HL-60 (cell line): Measurements from ENCODE around the gene LGR6.
"Not testable (repeated sequence)": the region's sequence is repeated elsewhere in the genome, so short reads cannot be mapped to it uniquely, and the experiment has no call there.

Experiments
- GABPA ChIP-seq: IDR thresholded peaks from 2 replicates; pipeline ENCODE4 v1.6.1; 2012; ENCODE audit warnings: low read depth
- POLR2AphosphoS5 ChIP-seq: IDR thresholded peaks from 2 replicates; pipeline ENCODE4 v1.6.1; 2012; ENCODE audit warnings: low read depth
- REST ChIP-seq: IDR thresholded peaks from 2 replicates; pipeline ENCODE4 v1.6.1; 2012; ENCODE audit warnings: low read depth; ENCODE audit not compliant: insufficient replicate concordance
- SPI1 ChIP-seq: IDR thresholded peaks from 2 replicates; pipeline ENCODE4 v1.6.1; 2012; ENCODE audit warnings: low read depth, mild to moderate bottlenecking, borderline replicate concordance
- TF ChIP-seq, protein P1 (sequence below): IDR thresholded peaks from one replicate; pipeline ENCODE4 v1.5.1; 2011; ENCODE audit warnings: low read length, control low read depth, inconsistent platforms; ENCODE audit not compliant: insufficient read depth

DNA sequence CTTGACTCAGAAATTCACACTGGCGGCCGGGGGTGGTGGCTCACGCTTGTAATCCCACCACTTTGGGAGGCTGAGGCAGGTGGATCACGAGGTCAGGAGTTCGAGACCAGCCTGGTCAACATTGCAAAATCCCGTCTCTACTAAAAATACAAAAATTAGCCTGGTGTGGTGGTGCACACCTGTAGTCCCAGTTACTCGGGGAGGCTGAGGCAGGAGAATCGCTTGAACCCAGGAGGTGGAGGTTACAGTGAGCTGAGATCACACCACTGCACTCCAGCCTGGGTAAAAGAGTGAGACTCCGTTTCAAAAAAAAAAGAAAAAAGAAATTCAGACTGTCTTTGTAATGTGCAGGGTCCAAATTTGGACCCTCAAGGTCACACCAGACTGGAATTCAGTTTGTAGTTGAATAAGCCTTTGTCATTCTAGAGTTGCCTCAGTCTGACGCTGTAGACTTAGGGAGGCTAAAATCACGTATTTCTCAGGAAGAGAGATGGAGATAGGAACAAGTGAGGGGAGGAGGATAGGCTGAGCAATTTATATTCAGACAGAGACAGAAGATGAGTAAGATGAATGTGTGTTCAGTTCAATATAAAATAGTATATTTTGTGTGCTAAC lies 159.1 kb downstream of the LGR6 start:
- TF ChIP-seq, protein P1, sequence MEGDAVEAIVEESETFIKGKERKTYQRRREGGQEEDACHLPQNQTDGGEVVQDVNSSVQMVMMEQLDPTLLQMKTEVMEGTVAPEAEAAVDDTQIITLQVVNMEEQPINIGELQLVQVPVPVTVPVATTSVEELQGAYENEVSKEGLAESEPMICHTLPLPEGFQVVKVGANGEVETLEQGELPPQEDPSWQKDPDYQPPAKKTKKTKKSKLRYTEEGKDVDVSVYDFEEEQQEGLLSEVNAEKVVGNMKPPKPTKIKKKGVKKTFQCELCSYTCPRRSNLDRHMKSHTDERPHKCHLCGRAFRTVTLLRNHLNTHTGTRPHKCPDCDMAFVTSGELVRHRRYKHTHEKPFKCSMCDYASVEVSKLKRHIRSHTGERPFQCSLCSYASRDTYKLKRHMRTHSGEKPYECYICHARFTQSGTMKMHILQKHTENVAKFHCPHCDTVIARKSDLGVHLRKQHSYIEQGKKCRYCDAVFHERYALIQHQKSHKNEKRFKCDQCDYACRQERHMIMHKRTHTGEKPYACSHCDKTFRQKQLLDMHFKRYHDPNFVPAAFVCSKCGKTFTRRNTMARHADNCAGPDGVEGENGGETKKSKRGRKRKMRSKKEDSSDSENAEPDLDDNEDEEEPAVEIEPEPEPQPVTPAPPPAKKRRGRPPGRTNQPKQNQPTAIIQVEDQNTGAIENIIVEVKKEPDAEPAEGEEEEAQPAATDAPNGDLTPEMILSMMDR = not testable (repeated sequence)
- TF ChIP-seq POLR2AphosphoS5, REST, GABPA, SPI1: not testable (repeated sequence)
